HG02588 (cell line): ENCODE results near the gene TRABD2A.
"Not testable (repeated sequence)": the region's sequence is repeated elsewhere in the genome, so short reads cannot be mapped to it uniquely, and the experiment has no call there.

Source experiments
- ATAC-seq: cut with Tn5 transposase; IDR thresholded peaks from one replicate; pipeline ENCODE4 v1.9.1; 2021; ENCODE audit warnings: mild to moderate bottlenecking, moderate library complexity; ENCODE audit not compliant: unreplicated experiment

The TRABD2A gene

DNA sequence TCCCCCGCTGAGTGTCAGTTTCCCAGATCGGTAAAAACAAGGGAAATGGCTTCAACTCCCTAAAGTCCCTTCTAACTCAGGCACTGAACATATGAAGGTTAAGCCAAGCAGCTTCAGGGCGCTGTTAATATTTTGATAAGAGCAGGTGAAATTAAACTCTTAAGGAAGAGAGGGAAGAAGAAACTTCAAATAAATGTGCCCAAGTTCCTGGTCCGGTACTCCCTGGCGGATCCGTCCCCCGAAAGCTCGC is 564 bp downstream of the TRABD2A start:
- ATAC-seq = no peak

DNA sequence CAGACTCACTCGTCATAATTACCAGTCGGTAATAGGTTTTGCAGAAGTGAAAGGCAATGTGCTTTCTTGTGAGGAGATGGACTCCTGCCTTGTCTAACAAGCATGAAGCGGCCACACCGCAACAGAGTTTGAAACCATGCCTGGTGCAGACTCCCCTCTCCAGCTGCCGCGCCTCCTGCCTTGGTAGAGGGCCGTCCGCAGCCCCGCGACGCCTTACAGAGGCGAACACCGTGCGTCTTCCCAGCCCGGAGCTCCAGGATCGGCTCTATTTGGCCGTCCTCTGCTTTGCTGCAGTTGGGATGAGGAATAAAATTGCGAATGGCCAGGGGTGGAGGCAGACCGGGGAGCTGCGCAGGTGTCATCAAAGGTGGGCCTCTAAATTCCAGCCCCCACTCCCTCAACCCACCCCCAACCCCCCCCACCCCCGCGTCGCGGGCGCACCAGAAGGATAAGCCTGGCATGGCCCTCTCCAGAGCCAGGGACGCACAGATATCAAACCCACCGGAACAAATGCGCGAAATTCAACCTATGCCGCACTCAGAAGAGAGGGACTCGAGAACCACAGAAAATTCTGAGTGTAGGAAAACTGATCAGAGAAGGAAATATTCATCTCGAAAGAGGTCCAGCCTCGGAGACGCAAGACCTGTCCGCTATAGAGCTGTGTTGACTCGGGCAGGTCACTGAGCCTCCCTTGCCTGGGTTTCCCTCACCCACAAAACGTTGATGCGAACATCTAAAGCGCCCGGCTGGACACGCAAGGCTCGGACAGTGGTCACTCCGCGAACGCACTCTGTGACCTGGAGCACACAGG is 1.1 kb downstream of the TRABD2A start:
- ATAC-seq = peak; percentile 56

DNA sequence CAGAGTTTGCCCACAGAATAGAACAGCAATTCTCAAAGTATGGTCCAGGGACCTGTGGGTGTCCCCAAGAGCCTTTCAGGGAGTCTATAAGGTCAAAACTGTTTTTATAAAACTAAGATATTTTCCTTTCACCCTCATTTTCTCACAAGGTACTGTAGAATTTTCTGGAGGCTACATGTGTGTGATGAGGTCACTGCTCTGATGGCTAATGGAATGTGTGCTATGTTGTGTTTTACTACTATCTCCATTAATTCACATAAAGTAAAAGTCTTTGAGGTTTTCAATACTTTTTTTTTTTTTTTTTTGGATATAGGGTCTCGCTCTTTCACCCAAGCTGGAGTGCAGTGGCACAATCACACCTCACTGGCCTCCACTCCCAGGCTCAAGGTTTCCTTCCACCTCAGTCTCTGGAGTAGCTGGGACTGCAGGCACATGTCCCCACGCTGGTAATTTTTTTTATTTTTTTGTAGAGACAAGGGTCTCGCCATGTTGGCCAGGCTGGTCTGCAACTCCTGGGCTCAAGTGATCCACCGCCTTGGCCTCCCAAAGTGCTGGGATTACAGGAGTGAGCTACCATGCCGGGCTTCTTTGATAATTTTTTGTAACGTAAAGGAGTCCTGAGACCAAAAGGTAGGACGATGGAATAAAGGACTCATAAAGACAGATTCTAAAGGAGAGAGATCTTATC is 1.8 kb downstream of the TRABD2A start:
- ATAC-seq = no peak

DNA sequence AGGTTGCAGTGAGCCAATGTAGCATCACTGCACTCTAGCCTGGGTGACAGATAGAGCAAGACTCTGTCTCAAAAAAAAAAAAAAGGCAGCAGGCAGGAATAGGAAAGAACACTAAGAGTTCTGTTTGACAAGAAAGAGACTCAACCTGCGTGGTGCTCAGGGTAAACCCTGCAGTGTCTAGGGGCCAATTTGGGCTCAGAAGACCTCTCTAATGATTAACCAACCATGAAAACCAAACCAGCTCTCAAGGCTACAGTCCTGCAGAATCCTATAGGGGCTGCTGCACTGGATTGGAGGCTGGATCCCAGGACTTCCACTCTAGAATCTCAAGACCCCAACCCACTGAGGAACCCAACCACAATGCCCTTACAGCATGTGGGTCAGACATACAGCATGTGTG is 2.4 kb downstream of the TRABD2A start:
- ATAC-seq = no peak

DNA sequence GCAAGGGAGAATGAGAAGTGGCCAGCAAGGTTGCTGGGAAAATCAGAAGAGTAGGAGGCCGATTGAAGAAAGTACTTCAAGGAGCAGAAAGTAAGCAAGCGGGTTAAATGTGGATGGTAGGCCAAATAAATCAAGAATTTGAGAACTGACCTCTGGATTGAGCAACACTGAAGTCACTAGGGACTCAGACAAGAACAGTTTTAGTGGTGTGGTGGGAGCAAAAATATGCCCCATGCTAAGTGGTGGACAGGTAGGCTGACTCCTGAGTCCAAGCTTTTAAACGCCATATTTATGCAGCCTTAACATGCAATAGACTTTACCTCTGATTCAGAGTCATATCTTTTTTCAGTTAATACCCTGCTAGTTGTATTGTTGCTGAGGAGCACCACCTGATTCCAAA is 4.5 kb downstream of the TRABD2A start:
- no peak for ATAC-seq

DNA sequence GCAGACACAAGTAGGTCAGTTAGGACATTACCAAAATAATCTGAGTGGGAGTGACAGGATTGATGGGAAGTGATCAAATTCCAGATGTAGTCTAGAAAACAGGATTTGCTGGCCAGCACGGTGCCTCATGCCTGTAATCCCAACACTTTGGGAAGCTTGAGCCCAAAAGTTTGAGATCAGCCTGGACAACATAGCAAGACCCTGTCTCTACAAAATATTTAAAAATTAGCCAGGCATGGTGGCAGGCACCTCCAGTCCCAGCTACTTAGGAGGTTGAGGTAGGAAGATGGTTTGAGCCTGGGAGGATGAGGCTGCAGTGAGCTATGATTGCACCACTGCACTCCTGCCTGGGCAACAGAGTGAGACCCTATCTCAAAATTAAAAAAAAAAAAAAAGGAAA is 5.3 kb downstream of the TRABD2A start:
- ATAC-seq = not testable (repeated sequence)

DNA sequence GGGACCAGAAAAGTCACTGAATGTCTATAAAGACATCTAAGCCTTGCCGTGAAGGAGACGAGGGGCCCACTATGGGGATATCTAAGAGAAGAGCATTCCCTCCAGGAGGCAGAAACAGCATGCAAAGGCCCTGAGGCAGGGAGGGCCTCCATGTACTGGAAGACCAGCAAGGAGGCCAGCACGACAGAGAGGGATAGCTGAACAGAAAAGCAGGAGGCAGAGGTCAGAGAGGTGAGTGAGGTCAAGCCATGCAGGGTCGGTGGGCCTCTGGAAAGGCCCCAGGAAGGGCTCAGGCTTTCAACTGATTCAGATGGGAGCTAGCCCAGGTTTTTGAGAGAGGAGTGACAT is 5.7 kb downstream of the TRABD2A start:
- ATAC-seq = no peak

DNA sequence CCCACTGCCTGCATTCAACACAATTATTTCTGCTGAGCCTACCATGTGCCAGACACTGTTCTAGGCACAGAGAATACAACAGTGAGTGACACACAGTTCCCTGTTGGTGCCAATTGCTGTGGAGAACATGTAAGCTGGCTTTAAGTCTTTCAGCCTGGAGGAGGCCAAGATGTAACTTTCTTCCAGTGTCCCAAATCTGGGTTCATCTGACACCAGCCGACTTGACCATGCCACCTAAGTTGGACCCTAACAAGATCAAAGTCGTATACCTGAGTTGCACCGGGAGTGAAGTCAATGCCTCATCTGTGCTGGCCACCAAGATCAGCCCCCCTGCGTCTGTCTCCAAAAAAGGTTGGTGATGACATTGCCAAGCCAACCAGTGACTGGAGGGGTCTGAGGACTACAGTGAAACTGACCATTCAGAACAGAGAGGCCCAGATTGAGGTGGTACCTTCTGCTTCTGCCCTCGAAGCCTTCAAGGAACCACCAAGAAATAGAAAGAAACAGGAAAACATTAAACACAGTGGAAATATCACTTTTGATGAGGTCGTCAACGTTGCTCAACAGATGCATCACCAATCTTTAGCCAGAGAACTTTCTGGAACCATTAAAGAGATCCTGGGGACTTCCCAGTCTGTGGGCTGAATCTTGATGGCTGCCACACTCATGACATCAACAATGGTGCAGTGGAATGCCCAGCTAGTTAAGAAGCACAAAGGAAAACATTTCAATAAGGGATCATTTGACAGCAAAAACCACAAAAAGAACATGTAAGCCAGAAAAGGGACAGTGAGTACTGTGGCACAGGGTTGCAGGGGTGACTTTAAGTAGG is 6.3 kb downstream of the TRABD2A start:
- ATAC-seq = no peak

DNA sequence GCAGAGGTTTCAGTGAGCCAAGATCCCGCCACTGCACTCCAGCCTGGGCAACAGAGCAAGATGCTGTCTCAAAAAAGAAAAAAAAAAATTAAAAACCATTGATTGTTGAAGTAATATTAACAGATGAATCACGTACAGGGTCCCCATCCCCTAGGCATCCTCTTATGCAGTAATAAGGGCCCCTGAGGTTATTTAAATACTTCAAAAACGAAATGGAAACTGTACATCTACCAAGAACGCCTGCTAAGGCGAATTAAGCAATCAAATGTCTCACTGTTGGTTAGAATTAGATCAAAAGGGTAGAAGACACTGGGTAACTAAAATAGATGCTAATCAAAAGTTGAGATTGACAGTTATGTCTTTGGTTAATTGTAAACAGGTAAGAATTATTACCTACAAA is 7.5 kb downstream of the TRABD2A start:
- ATAC-seq = no peak

DNA sequence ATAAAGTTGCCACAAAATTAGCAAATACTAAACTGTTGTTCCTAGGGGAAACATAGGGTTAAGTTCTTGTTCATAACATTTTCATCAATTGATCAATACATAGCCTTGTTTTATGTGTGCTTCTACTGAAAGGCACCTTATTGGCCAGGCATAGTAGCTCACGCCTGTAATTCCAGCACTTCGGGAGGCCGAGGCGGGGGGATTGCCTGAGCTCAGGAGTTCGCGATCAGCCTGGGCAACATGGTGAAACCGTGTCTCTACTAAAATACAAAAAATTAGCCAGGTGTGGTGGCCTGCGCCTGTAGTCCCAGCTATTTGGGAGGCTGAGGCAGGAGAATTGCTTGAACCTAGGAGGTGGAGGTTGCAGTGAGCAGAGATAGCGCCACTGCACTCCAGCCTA is 8.2 kb downstream of the TRABD2A start:
- not testable (repeated sequence) for ATAC-seq

DNA sequence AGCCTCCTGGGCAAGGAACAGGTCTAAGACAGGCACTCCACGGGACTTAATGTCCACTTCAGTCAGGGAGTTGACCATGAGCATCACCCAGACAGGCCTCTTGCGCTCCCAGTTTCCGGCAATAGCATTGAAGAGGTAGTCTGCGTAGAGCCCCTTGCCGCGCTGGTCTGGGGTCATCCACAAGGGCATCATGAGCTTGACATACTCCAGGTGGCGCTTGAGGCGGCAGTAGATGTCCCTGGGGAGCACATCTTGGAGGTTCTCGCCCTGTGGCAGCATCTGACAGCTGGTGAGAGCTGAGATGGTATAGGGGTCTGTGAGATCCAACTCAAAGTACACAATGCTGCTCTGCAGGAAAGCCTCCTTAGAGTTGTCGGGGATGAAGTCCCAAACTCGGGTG is 10.6 kb downstream of the TRABD2A start:
- no peak for ATAC-seq

DNA sequence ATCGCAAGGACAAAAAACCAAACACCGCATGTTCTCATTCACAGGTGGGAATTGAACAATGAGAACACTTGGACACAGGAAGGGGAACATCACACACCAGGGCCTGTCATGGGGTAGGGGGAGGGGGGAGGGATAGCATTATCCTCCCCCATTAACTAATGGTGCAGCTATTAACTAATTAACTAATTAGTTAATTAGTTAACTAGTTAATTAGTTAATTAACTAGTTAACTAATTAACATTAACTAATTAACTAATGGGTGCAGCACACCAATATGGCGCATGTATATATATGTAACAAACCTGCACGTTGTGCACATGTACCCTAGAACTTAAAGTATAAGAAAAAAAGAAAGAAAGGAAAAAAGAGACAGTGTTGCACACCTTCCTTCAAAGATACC is 12.6 kb downstream of the TRABD2A start:
- ATAC-seq = not testable (repeated sequence)

DNA sequence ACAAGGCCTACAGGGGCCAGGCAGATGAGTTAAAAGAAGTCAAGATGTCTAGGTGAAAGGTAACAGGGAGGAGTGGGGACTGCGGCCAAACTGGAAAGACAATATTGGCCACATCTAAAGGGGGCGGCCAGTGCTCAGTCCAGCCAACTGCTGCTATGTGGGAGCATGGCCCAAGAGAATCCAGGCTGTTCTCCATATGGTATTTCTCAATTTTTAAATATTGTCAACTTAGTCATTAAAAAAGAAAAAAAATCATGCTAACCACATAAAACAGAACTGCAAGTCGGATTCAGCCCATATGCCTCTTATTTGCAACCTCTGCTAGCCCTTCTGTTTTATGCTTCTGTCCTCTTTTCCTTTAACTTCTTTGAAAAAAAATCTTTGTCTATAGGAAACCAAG is 14.8 kb downstream of the TRABD2A start:
- no peak for ATAC-seq

DNA sequence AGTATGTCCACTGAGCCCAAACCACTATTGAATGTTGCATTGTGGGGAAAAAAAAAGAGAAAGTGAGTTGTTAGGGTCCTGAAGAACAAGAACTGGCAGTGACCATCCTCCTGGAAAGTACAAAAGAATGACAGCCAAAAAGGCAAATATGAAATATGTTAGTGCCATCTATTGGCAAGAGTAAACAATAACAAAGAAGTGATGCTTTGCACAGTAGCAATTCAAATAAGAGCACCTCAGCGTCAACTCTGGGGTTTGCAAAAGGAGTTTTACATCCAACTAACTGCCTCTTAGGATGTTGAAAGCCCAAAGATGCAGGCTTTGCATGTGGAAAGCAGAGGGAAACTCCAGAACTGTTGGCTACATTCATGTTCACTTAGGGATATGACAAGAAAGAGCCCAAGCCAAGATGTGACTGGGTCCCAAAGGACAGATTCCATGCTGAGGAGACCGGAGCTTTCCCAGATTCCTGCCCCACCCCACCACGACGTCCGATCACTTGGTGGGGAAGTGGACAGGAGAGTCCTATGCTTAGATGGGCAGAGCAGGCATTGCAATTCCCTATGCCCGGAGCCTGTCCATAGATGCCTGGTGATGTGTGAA is 15.6 kb downstream of the TRABD2A start:
- ATAC-seq = peak; percentile 67

DNA sequence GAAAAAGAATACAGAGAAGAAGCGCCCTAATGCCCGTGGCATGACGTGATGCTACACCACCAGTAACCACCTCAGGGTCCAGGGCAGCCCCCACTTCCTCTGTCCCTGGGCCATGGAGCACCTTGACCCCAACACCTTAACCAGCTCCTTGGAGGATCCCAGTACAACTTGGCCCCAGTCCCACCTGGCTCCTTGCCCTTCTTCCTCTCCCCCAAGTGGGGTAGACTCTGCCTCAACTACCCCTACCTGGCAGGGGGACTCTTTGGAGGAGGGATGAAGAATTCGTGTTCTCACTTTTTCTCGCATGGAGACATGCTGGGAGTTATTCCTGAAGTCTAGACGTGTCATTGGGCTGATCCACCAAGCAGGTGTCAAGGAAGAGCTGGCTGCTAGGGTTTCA is 18.9 kb downstream of the TRABD2A start:
- ATAC-seq = no peak

DNA sequence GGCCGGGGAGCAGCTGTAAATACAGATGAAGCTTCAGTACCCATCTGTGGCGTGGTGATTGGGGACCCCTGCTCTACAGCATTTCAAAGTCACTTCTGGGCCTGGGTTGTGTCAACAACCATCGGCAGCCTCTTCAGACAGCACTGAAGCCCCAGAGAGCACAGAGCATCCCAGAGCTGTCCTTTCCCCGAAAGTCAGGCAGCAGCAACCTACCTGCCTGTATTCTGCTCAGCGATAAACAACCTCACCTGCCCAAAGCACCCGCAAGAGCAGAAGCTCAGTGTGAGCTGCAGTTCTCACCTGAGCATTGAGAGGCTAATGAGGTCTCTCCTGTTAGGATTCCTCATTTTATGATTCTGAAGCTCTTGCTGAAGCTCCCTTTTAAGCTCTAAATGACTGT is 19.3 kb downstream of the TRABD2A start:
- ATAC-seq = no peak

DNA sequence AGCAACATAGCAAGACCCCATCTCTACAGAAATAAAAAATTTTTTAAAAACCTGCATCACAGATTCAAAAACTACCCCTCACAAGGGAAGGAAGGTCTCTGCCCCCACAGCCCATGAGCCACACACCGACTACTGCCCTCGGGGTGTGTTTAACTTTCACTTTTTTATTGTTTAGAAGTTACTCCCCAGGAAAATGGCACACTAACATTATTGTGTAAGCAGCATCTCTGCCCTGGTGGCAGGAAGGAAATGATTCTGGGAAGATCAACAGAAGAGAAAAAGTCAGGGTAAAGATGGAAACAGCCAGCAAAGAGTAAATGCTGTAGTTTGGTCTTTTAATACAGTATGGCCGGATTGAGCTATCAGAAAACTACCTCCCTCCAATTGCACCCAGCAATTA is 21.9 kb downstream of the TRABD2A start:
- no peak for ATAC-seq

DNA sequence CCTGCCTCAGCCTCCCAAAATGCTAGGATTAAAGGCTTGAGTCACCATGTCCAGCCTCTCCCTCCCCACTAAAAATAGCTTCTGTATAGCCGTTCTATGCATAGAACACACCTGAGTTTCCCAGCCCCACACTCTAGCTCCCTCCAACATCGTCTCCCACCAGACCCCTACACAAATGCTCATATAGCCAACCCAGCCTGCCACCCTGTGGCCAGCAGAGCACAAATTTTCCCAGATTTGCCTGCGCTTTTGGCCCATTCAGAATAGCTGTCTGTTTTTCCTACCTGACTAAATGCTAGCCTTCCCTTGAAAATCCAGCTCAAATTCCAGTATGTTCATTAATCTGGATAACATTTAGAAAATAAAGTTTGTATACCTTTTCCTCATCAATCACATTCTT is 22.8 kb downstream of the TRABD2A start:
- no peak for ATAC-seq

DNA sequence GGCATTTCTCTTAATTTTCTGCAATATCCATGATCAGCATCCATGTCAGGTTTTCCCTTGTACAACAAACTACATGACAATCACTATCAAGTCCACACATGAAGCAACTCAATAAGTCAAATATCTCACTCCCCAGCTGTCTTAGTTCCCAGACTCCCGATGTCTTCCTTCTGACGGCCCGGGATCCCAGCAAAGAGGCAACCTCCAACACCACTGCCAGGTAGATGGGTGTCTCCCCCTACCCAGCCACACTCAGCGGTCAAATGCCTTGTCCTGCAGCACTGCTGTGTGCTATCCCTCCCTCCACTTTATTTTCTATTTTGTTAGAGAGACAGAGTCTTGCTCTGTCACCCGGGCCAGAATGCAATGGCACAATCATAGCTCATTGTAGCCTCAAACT is 23.3 kb downstream of the TRABD2A start:
- no peak for ATAC-seq

DNA sequence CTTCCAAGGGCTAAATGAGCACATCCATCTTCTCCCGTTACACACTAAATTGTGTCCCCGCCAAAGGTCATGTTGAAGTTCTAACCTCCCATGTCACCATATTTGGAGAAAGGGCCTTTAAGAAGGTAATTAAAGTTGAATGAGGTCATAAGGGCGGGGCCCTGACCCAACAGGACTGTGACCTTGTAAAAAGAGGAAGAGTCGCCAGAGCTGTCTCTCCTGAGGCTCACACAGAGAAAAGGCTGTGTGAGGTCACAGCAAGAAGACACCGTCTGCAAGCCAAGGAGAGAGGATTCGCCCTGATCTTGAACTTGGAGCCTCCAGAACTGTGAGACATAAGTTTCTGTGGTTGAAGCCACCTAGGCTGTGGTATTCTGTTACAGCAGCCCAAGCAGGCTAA is 24.1 kb downstream of the TRABD2A start:
- no peak for ATAC-seq

DNA sequence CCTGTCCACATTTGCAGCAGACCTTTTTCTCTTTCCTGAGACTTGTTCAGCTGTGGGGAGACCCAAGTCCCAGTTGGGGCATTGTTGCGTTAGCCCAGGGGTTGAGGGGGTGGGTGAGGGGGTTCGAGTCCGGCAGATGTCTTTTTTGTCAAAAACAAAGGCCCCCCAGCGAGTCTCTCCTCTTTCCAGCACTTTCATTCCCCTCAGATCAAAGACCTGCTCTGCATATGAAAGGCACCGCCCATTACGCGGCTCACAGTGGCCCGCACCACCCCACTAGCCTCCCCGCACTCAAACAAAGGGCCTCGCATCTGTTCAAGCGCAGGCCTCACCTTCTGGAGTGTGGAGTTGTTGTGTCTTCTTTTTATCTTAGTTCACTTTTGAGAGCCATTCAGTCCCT is 25.2 kb downstream of the TRABD2A start:
- no peak for ATAC-seq

DNA sequence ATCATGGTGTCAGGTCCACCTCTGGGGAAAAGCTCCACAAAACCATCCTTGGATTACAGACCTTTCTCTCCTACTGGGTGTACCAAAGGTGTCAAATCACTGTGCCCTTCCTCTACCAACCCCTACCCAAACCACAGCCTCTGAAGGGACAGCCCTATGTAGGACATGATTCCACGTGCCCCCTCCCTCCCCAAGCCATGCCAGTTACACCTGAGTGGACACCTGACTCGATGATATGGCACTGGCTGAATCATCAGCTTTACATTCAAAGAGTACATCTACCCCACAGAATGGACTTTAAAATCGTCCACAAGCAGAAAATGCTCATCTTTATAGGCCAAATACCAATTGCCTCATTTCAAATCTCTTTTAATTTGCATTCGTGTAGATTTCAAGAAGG is 26.0 kb downstream of the TRABD2A start:
- ATAC-seq = no peak
